Measurements from ENCODE around the gene KDM1A. TPM values are rescaled to one million over a fixed set of nuclear protein-coding genes. Genes with fewer than 3 reads are reported as not detected.

The KDM1A gene
- polyA plus RNA-seq, 3 donors = 22.1 to 30.2 (median 24.1) TPM

DNA sequence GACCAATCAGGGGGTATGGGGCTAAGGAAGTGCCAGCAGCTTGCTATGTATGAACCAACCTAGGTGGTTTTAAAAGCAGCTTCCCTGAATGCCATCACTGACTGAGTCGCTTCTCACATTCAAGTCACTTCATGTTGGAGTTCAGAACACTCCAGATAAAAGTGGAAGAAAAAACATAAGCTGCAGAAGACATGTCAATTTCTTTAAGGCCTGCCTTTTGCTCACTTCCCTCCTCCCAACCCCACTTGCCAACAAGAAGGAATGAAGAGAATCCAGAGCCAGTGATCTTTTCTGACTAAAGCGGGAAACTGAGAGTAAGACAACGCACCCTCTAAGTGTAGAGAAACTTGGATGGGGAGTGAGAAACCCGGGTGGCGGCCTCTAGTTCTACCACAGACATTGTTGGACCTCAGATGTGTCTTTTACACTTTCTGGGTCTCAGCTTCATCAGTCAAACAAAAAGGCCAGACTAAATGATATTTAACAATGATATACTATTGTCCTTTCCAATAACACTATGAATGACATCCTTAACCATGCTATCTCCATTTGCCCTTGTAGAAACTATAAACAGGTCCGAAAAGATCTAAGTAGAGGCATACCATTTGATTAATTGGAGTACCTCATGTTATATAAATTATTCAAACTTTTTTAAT, 95.3 kb downstream of the KDM1A start:
- 95% methylated on average over 4 of the region's 6 CpGs for WGBS (ENCODE audit: insufficient coverage)
- Mint-ChIP-seq H3K4me1 (peaks cover 41% of the 10 kb centered on the region), H3K36me3 (no peaks in the 10 kb centered on the region), H3K27ac (no peak overlapping the region), H3K27me3 (ENCODE audit: low read depth in 3 of 3) (peaks cover 0 to 1% (median 0%) of the 10 kb centered on the region in 3 donors), H3K4me3 (no peak overlapping the region), H3K9me3 (peaks cover 0 to 1% (median 0%) of the 10 kb centered on the region in 7 donors)
- Histone ChIP-seq H4K20me1 (ENCODE audit: insufficient read depth, low read length) (peaks cover 33% of the 10 kb centered on the region), H3K4me2 (replicated peaks; ENCODE audit: extremely low read depth, low read length, poor library complexity, severe bottlenecking) (no peak overlapping the region), H3K79me2 (ENCODE audit: insufficient read depth, low read length) (peaks cover 21% of the 10 kb centered on the region), H3K4me1 (ENCODE audit: control insufficient read depth in 1 of 2, insufficient read depth in 2 of 2, low read length in 2 of 2) (peaks cover 9 to 30% of the 10 kb centered on the region in 2 donors), H3K4me3 (replicated peaks in 1 of 3; ENCODE audit: low read depth in 2 of 3, low read length in 3 of 3) (no peak overlapping the region), H3K27ac (ENCODE audit: low read depth in 1 of 2, low read length in 2 of 2) (peak overlapping the region in 1 of 2 donors; percentile 32), H3K9ac (ENCODE audit: insufficient read depth, low read length, poor library complexity, severe bottlenecking) (no peak overlapping the region), H3K27me3 (ENCODE audit: control insufficient read depth in 2 of 2, insufficient read depth in 2 of 2, low read length in 2 of 2) (no peaks in the 10 kb centered on the region), H3K36me3 (replicated peaks in 1 of 2; ENCODE audit: control insufficient read depth in 1 of 2, insufficient read depth in 2 of 2, low read length in 2 of 2) (no peaks in the 10 kb centered on the region), H3K9me3 (replicated peaks in 1 of 2; ENCODE audit: control insufficient read depth in 1 of 2, insufficient read depth in 1 of 2, low read length in 2 of 2) (no peaks in the 10 kb centered on the region), H2AFZ (ENCODE audit: insufficient read depth, low read depth, low read length, poor library complexity, severe bottlenecking) (no peak overlapping the region)
- intact Hi-C loops (cut with micrococcal nuclease) = no loop called here
- DNase-seq = no peak
- TF ChIP-seq, protein P1, sequence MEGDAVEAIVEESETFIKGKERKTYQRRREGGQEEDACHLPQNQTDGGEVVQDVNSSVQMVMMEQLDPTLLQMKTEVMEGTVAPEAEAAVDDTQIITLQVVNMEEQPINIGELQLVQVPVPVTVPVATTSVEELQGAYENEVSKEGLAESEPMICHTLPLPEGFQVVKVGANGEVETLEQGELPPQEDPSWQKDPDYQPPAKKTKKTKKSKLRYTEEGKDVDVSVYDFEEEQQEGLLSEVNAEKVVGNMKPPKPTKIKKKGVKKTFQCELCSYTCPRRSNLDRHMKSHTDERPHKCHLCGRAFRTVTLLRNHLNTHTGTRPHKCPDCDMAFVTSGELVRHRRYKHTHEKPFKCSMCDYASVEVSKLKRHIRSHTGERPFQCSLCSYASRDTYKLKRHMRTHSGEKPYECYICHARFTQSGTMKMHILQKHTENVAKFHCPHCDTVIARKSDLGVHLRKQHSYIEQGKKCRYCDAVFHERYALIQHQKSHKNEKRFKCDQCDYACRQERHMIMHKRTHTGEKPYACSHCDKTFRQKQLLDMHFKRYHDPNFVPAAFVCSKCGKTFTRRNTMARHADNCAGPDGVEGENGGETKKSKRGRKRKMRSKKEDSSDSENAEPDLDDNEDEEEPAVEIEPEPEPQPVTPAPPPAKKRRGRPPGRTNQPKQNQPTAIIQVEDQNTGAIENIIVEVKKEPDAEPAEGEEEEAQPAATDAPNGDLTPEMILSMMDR (IDR thresholded peaks at IDR 0.05) = no peak

DNA sequence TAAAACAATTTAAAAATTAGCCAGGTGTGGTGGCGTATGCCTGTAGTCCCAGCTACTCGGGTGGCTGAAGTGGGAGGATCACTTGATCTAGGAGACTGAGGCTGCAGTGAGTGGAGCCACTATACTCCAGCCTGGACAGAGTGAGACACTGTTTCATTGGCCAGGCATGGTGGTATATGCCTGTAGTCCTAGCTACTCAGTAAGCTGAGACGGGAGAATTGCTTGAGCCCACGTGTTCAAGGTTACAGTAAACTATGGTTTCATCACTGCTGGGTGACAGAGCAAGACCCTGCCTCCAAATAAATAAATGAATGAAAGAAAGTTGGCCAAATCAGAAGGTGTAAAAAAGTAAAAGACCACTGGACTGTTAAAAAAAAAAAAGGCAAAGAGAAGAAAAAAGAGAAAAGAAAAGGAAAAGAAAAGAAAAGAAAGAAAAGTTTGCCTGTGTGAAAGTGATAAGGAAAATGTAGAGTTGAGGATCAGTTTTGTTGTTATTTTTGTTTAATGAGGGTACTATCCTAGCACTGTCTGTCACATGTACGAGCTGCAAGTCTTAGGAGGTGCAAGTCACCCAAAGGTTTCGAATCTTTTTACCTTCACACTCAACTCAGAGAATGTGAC, 97.1 kb downstream of the KDM1A start:
- WGBS (ENCODE audit: insufficient coverage) = 100% methylated on average over 4 of the region's 6 CpGs
- Mint-ChIP-seq H3K4me1 (peaks cover 43% of the 10 kb centered on the region), H3K27me3 (ENCODE audit: low read depth in 3 of 3) (peaks cover 0 to 1% (median 0%) of the 10 kb centered on the region in 3 donors), H3K36me3 (no peaks in the 10 kb centered on the region), H3K9me3 (no peaks in the 10 kb centered on the region), H3K4me3 (no peak overlapping the region), H3K27ac (no peak overlapping the region)
- no peak for DNase-seq
- H2AFZ ChIP-seq (ENCODE audit: insufficient read depth, low read depth, low read length, poor library complexity, severe bottlenecking) = no peak overlapping the region
- no peak overlapping the region for H3K4me2 ChIP-seq (replicated peaks; ENCODE audit: extremely low read depth, low read length, poor library complexity, severe bottlenecking)
- peaks cover 28% of the 10 kb centered on the region for H3K79me2 ChIP-seq (ENCODE audit: insufficient read depth, low read length)
- no peak overlapping the region for H3K4me3 ChIP-seq (replicated peaks in 1 of 3; ENCODE audit: low read depth in 2 of 3, low read length in 3 of 3)
- peaks cover 13 to 37% of the 10 kb centered on the region in 2 donors for H3K4me1 ChIP-seq (ENCODE audit: control insufficient read depth in 1 of 2, insufficient read depth in 2 of 2, low read length in 2 of 2)
- H3K27me3 ChIP-seq (ENCODE audit: control insufficient read depth in 2 of 2, insufficient read depth in 2 of 2, low read length in 2 of 2) = no peaks in the 10 kb centered on the region
- H3K36me3 ChIP-seq (replicated peaks in 1 of 2; ENCODE audit: control insufficient read depth in 1 of 2, insufficient read depth in 2 of 2, low read length in 2 of 2) = no peaks in the 10 kb centered on the region
- intact Hi-C loops (cut with micrococcal nuclease) = no loop called here
- H3K9ac ChIP-seq (ENCODE audit: insufficient read depth, low read length, poor library complexity, severe bottlenecking) = no peak overlapping the region
- no peak overlapping the region for H3K27ac ChIP-seq (ENCODE audit: low read depth in 1 of 2, low read length in 2 of 2)
- no peaks in the 10 kb centered on the region for H3K9me3 ChIP-seq (replicated peaks in 1 of 2; ENCODE audit: control insufficient read depth in 1 of 2, insufficient read depth in 1 of 2, low read length in 2 of 2)
- TF ChIP-seq, protein P1 (IDR thresholded peaks at IDR 0.05) = no peak
- H4K20me1 ChIP-seq (ENCODE audit: insufficient read depth, low read length) = peaks cover 37% of the 10 kb centered on the region

All from CD14-positive monocyte (primary cell).